ENCODE data around the gene ZNF710. TPM values are rescaled to one million over a fixed set of nuclear protein-coding genes. Genes with fewer than 3 reads are reported as not detected.

ZNF710 gene
- total RNA-seq, 1 experiment from 2014 or later = 10.0 TPM

- no TSS peak for BruUV-seq (replicated peaks)
- intact Hi-C loops (cut with micrococcal nuclease) = no loop called here
- CTCF ChIA-PET = no interaction called here
Observed at GRCh38 chr15:90058775-90059174, 57.7 kb downstream of the ZNF710 start.

GRCh38 chr15:90059208-90059985, 58.3 kb downstream of the ZNF710 start:
- Histone ChIP-seq H2AFZ (ENCODE audit: low read depth, low read length, poor library complexity, severe bottlenecking) (no peak overlapping the region), H3K36me3 (ENCODE audit: control insufficient read depth in 1 of 2, insufficient read depth in 2 of 2, low read length in 2 of 2) (no peaks in the 10 kb centered on the region), H3K79me2 (ENCODE audit: insufficient read depth, low read length) (no peaks in the 10 kb centered on the region), H3K27me3 (ENCODE audit: insufficient read depth, low read length) (no peaks in the 10 kb centered on the region), H3K9me3 (ENCODE audit: control insufficient read depth in 1 of 2, insufficient read depth in 1 of 2, low read depth in 1 of 2, low read length in 2 of 2) (no peaks in the 10 kb centered on the region), H3K9me2 (ENCODE audit: insufficient read depth) (no peaks in the 10 kb centered on the region), H4K20me1 (ENCODE audit: insufficient read depth) (no peaks in the 10 kb centered on the region), H3K9ac (ENCODE audit: low read length) (no peak overlapping the region), H3K27ac (ENCODE audit: low read depth, low read length) (no peak overlapping the region), H3K4me1 (ENCODE audit: control insufficient read depth in 1 of 2, insufficient read depth in 2 of 2, low read length in 2 of 2) (peaks cover 3 to 17% of the 10 kb centered on the region in 2 experiments; a peak in 3 of 4 replicates), H3K4me3 (replicated peaks in 1 of 2; ENCODE audit: low read depth in 1 of 2, low read length in 2 of 2) (no peak overlapping the region), H3K4me2 (ENCODE audit: low read length) (0 out of 2 replicates have a peak overlapping the region, but pooled peaks have one; percentile 7)
- no TSS peak for BruUV-seq (replicated peaks)
- intact Hi-C loops (cut with micrococcal nuclease) = no loop called here
- ChIA-PET CTCF (no interaction called here), POLR2A (no interaction called here), RAD21 (ENCODE audit: low non-redundant PET in 1 of 2, low total read pairs in 2 of 2, uncharacterized antibody in 2 of 2, unreplicated experiment in 2 of 2) (no interaction called here)
- ATAC-seq (0 out of 2 replicates have a peak, but pooled peaks have one; percentile 33), DNase-seq (ENCODE audit: low read depth, low spot score) (no peak)
- TF ChIP-seq YY1 (IDR thresholded peaks at IDR 0.05; ENCODE audit: extremely low read depth, insufficient replicate concordance, low read depth, low read length) (no peak), SRF (IDR thresholded peaks at IDR 0.05; ENCODE audit: low read depth) (no peak), RAD21 (IDR thresholded peaks at IDR 0.05; ENCODE audit: low read depth) (no peak), CTCF (IDR thresholded peaks at IDR 0.05 in 2 of 3, conservative IDR thresholded peaks at IDR 0.05 in 1 of 3; ENCODE audit: borderline replicate concordance in 1 of 3, insufficient read depth in 1 of 3, low read depth in 2 of 3, low read length in 2 of 3) (no peak), SP1 (IDR thresholded peaks at IDR 0.05; ENCODE audit: low read depth) (no peak), TCF7L2 (IDR thresholded peaks at IDR 0.05; ENCODE audit: borderline replicate concordance, extremely low read depth, insufficient read depth, insufficient read length) (no peak), CBX3 (IDR thresholded peaks at IDR 0.05; ENCODE audit: low read depth) (no peak), ZNF274 (IDR thresholded peaks at IDR 0.05; ENCODE audit: low read depth, low read length) (no peak), FOSL1 (IDR thresholded peaks at IDR 0.05; ENCODE audit: low read depth) (no peak)

More at GRCh38 chr15:90058775-90059174, 57.7 kb downstream of the ZNF710 start:
- H3K36me3 ChIP-seq (ENCODE audit: control insufficient read depth in 1 of 2, insufficient read depth in 2 of 2, low read length in 2 of 2) = no peaks in the 10 kb centered on the region
- no peaks in the 10 kb centered on the region for H3K9me2 ChIP-seq (ENCODE audit: insufficient read depth)
- H3K79me2 ChIP-seq (ENCODE audit: insufficient read depth, low read length) = no peaks in the 10 kb centered on the region
- ChIA-PET RAD21 (ENCODE audit: low non-redundant PET in 1 of 2, low total read pairs in 2 of 2, uncharacterized antibody in 2 of 2, unreplicated experiment in 2 of 2) (no interaction called here), POLR2A (no interaction called here)
- H3K9me3 ChIP-seq (ENCODE audit: control insufficient read depth in 1 of 2, insufficient read depth in 1 of 2, low read depth in 1 of 2, low read length in 2 of 2) = no peaks in the 10 kb centered on the region
- no peaks in the 10 kb centered on the region for H3K27me3 ChIP-seq (ENCODE audit: insufficient read depth, low read length)
- H2AFZ ChIP-seq (ENCODE audit: low read depth, low read length, poor library complexity, severe bottlenecking) = no peak overlapping the region
- H3K4me3 ChIP-seq (replicated peaks in 1 of 2; ENCODE audit: low read depth in 1 of 2, low read length in 2 of 2) = no peak overlapping the region
- no peak overlapping the region for H3K4me2 ChIP-seq (ENCODE audit: low read length)
- TF ChIP-seq EGR1 (IDR thresholded peaks at IDR 0.05; ENCODE audit: low read depth) (no peak), YY1 (IDR thresholded peaks at IDR 0.05; ENCODE audit: extremely low read depth, insufficient replicate concordance, low read depth, low read length) (no peak), ZBTB33 (IDR thresholded peaks at IDR 0.05; ENCODE audit: extremely low read depth, insufficient replicate concordance, low read length) (no peak)
- H3K9ac ChIP-seq (ENCODE audit: low read length) = no peak overlapping the region
- H3K4me1 ChIP-seq (ENCODE audit: control insufficient read depth in 1 of 2, insufficient read depth in 2 of 2, low read length in 2 of 2) = peaks cover 3 to 17% of the 10 kb centered on the region in 2 experiments; a peak in 3 of 4 replicates
- no peak for ATAC-seq
- no peak overlapping the region for H3K27ac ChIP-seq (ENCODE audit: low read depth, low read length)
- no peak for DNase-seq (ENCODE audit: low read depth, low spot score)
- H4K20me1 ChIP-seq (ENCODE audit: insufficient read depth) = no peaks in the 10 kb centered on the region
